Occipital lobe (tissue), 2 donors: ENCODE measurements around the gene STARD13. TPM values are rescaled to one million over a fixed set of nuclear protein-coding genes. Genes with fewer than 3 reads are reported as not detected.

Experiments
- DNase-seq: peaks from one replicate; lab custom pipeline; 2025; lab: John Stamatoyannopoulos, UW
- total RNA-seq: library from RNA; depleted of rRNA; stranded (reverse); fragments of >200 nt; gene quantifications from one replicate; pipeline ENCODE4 v1.2.3, GENCODE V29; 2014

Gene STARD13
- total RNA-seq, 1 donor from 2014 or later = 12.3 TPM

DNA sequence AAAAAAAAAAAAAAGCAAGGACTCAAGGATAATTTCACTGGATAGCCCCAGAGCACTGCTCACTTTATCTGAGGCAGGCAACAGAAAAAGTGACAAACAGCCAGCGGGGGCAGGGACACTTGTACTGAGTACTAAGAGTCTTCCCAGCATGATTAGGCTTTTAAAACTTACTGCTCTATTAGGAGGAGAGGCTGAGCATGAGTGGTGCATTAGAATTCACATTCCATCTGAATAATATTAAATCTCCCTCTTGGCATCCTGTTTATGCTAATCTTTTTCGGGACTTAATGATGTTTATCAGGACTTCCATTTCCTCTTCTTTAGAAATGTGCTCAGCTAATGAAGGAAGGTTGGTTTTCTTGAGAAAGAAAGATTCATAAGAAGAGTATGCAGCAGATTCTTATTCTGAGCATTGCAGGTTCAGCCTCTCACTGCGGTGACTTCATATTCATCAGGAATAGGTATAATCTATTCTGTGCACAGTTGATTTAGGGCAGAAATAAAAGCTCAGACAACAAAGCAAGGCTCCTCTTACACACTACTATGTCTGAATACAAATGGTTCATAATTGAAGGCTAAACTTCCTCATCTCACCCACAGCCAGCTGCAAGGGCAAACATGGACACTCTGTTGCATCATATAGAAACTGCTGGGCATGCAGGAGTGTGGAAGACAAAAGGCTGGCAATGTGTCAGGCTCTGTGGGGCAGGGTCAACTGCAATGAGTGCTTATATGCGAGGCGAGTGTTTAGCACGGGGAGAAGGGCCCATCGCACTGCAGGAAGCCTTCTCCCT lies 162.3 kb downstream of the STARD13 start:
- DNase-seq = no peak

DNA sequence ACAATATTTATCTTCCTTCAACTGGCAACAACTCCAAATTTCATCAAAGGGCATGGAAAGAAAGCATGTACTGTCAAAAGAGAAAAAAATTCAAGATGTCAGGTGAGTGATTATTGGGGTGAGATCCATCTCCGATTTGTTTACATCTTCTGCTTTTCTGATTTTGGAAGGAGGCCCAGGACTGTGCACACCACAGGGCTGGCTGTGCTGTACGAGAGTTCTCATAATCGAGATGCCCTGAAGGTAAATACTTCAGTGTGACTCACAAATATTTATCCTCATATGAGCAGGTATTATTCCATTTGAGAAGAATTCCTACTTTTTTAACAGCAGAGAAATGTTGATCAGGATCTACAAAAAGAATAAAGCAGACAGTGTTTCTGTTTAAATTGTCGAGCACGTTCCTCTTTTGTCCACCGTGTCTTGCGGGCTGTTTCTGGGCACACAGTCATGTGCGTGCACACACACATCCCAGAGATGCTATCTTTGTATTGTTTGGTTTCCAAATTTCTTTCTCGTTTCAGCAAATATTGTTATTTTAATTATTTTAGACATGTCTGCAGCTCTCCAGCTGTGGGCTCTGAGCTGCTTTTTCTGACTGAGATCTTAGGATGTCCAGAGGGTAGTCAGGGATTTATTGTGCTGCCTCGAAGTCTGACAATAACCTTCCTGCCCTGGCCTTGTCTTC lies 165.6 kb downstream of the STARD13 start:
- no peak for DNase-seq

DNA sequence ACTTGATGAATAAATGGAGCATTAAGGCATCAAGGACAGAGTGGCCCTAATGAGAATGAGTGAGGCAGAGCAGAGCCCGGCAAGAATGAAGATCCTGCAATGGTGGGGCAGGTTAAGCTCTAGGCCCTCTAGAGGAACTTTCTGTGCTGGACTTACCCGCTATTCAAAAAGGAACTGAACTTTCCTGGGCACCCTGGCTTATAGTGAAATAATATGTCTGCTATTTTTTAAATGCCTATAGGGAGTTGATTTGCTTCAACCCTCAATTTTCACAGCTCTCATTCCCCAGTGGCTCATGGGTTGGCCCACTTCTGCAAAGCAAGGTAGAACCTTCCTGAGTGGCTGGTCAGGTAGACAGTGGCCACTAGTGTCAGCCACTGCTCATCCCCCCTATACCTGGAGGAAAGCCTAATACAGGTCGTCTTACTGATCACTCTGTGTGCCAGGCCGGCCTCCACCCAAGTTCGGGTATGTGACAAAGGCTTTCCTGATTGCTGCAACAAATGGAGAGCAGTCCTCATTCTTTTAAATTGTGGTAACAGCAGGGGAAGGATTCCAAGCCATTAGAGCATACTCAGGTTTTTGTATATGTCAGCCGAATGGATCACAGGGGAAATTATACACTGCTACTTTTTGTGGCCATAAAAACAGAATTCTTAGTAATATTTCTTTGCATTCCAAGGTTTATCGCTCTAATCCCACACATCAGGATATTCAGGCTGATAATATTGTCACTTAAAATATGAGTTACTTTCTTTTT lies 166.4 kb downstream of the STARD13 start:
- no peak for DNase-seq

DNA sequence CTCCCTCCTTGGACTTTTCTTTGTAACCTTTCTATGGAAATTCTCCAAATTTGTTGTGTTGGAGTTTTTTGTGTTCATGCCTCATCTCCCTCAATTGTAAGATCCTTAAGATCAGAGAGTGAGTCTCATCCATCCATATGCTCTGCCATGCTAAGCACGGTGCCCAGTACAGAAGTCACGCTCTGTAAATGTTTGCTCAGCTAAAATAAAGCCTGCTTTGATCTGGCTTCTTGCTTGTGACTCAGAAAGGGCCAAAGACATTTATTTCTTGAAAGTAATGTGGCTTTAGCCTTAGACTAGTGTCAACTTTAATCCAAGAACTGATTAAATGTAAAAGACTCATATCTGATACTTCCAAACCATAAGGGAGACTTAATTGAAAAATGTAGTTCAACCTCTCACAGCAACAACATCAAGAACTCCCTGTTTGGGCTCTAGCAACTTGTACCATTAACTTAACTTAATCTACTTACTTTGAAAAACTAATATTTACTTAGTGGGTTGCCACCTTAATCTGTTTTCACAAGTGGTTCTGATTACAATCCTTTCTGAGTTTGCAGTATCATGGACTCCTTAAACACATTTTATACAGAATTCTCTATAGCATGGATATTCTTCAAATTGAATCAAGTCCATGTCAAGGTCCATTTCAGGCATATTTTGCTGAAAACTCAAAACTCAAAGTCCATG lies 169.1 kb downstream of the STARD13 start:
- DNase-seq = no peak

DNA sequence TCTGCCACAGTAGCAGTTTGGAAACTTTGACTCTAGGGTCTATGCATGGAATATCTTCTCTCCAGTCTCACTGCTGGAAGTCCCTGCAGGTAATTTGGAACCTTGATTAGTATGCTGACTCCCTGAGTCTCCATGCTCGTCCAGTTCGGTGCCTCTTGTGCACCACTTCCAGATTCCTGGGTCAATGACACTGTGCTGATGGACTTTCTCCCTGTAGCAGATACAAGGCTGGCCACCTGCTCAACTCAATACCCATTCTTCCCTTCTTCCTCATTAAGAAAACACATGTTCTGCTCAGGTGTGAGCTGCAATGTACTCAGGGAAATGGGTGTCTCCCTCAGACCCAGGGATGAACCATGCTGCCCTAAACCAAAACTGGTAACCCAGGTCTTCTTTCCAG lies 170.3 kb downstream of the STARD13 start:
- no peak for DNase-seq

DNA sequence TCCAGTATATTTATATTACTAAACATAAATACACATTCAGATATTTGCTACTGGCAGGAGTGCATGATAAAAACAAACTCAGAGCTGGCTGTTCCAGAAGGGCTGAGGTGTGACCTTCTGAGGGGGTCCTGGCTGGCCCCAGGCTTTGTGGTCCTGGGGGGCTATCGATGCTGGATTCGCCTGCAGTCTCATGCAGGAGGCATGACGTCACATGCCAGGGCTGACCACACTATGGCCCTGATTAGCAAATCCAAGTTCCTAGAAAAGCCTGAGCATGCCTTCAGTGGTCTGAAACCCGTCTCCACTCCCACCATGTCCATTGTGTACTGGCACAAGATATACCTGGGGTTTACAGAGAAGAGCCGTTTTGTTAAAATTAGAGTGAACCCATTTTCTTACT lies 171.4 kb downstream of the STARD13 start:
- no peak for DNase-seq

DNA sequence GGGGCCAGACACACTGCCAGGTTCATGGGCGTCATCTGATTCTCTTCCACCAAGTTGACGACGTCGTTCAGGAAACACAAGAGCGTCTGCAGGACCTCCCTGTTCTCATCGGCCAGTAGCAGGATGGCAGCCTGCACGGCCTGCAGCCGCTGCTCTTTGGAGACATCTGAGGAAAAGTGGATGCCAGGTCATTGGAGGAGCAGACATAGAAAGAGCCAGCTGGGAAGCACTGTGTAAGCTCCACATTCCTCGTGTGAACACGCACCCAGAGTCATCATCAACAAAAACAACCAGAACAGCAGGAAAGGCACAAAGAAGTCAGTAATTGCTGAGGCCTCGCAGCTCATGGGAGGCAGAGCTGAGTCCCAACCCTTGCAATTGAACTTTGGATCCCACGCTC lies 172.8 kb downstream of the STARD13 start:
- no peak for DNase-seq

DNA sequence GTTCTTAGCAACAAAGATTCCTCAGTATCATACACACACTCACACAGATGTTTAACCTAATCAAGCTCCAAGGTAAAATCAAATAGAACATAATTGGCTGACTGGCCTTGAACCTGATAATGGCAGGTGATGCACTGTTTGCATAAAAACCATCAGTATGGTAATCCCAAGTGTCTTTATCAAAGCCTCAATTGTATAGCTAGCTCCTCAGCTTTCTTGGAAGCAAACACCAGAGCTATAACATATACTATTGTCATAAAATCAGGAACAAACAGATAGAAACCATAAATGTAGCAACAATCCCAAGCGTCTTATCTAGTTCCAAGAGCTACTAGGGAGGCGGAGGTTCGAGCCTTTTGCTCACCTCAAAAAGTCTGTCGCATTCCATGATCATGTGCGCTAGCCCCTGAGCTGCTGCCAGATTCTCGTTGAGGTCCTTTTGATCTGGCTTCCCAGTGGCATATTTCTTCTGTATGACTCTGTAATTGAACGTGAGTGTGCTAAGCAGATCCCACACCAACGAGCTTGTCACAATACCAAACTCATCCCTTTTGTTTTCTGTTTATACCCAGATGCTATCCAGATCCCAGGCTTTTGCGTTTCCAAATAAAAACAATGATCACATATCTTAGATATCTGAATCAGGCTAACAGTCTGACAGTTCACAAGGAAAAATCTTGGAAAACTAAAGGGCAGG lies 174.0 kb downstream of the STARD13 start:
- DNase-seq = no peak

DNA sequence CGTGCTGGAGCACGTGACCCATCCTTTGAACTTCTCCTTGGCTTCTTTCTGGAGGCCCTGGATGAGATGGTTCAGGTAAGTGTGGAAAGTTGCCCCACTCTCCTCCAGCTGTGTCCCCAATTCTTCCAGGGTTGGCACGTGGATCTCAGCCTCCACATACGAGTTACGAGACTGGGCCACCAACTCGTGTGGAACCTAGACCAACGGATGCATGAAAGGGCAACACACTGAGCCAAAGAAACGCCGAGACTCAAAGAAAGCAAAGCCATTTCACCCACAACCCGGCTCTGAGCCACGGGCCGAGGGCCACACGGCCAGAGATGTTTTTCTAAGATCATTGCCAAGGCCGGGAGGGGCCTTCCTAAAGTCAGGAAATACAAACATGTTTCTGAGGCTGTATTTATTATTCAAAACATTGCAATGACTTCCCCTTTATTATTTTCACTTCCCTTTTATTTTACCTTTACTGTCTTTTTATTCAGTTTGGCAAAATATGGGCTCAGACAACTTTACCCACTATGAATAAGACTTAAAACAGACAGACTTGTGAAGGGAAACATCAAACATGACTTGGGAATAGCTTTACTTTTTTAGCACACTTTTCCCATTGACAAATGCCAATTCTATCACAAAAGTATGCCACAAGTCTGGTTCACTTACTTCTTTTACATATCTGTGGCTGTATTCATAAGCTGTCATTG lies 174.7 kb downstream of the STARD13 start:
- no peak for DNase-seq

DNA sequence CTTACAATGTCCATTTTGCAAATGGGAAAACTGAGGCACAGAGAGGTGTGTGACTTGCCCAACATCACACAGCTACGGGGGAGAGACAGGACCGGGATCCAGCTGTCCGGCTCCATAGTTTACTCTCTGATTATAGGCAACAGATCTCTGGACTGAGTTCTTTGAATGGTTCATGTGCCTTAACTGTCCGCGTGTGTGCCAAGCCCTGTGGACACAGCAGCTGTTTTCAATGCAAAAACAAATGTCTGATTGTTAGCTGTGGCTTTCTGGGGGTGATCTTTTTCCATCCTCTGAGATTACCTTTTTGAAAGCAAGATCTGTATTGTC lies 175.2 kb downstream of the STARD13 start:
- no peak for DNase-seq

DNA sequence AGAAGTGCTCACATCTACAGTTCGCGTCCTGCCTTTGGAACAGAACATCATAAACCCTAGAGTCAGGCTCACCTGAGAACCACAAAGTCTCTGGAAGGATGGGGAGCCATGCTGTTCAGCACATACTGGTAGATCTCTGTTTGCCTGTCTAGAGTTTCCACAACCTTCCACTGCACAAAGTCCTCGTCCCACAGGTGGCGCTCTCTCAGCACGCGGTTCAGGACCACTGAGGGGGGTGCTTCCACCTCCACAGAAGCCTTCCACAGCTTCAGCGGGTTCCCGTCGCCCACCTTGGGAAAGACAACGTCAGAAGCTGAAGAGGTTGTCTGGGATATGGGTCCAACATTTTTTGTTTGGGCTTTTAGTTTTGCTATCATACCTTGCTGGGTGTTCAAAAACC lies 175.8 kb downstream of the STARD13 start:
- no peak for DNase-seq

DNA sequence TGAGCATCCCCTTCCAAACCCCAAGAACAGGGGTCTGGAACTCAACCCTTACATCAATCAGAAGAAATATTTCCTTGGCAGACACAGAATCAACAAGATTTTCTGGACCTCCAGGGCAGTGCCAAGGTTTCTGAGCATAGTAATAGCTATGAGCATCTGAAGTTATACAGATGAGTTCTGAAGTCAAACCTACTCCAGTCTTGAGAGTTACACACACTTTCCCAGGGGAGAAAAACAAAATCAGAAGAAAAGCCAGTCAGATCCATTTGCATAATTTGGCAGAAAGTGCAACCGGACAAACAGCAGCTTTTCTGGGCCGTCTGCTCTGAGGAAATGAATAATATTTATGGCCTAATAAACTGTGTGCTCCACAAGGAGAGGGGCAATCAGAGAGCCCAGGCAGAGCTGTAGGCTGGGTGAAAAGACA lies 176.3 kb downstream of the STARD13 start:
- no peak for DNase-seq

DNA sequence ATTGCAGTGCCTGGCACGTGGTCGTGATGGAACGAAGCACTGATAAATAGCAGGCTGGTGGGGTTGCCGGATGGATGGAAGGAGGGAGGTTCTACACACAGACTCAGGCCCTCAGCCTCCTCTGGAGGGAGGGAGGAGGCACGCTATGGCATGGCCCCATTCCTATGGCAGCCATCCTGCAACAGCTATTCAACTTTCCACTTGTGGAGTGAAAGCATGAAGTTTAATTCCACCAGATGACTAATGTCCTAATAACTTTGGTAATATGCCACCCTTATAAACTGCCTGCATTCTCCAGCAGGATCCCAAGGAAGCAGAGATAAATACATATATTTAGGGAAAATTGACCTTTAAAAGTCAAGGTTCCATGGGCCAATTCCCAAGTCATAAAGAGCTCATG lies 176.9 kb downstream of the STARD13 start:
- DNase-seq = no peak

DNA sequence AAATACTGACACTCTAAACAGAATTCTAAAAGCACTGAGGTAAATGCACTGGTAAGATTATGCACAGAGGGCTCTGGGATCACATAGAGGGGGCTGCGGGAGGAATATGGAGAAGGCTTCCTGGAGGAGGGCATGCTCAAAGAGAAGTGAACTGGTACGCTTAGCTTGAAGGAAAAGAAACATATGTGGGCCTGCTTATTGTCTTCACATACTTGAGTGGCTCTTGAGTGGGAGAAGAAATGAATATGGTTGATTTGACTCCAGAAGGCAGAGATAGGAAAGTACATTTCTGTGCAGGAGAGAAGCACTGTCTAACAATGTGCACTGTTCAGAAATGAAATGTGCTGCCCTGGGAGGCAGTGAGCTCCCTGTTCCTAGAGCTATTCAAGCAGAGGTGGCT lies 178.2 kb downstream of the STARD13 start:
- no peak for DNase-seq

DNA sequence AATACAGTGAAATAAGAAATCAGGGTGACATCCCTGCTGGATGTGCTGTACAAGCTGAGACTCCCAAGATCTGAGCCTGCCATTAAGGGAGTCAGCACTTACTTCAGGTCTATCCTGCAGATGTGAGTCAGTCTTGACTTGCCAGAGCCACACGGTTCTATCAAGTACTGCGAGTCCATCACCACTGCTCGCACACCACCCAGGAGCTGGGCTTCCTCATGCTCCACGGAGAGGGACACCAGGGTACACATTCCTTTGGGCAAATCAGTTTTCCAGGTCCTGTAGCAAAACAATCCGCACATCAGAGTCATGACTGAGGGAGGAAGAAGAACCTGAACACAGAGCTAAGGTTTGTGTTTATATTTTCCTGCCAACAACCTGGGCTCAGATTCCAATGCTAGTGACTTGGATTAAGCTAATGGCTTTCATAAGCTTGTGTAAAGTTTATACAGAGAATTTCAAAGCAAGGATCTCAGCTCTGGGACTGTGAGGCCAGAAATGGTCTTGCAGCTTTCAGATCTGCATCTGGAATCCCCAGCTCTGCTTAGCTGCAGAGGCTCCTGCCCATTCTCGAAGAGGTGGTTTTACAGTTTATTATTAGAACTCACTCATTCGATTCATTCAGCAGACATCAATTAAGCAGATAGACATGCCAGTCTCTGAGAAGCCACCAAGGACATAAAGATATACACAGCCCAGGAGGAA lies 178.7 kb downstream of the STARD13 start:
- no peak for DNase-seq

DNA sequence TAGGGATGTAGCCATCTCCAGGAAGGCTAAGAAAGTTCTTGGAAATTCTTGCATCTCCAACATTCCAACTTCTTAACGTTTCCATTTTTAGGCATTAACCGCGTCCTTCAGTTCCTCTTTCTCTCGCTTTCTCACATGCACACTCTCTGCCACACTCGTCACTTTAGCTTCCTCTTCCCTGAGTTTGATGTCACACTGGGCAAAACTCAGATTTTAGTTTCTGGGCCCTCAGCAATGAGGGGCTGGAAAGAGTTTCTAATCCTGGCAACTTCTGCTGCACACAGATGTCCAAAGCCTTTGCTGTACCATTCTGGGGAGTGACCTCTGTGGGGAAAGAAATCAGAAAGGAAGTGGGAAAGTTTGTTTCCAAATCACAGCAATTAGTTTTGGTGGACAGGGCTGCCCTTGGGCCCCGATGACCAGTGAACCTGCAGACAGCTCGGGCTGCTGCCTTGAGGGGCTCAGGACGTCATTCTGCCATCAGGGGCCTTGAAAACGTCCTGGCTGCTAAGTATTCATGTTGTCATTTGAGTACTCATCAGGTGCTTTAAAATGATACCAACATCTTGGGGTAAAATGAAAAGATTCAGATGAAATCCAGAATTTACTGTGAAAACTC lies 180.1 kb downstream of the STARD13 start:
- no peak for DNase-seq

DNA sequence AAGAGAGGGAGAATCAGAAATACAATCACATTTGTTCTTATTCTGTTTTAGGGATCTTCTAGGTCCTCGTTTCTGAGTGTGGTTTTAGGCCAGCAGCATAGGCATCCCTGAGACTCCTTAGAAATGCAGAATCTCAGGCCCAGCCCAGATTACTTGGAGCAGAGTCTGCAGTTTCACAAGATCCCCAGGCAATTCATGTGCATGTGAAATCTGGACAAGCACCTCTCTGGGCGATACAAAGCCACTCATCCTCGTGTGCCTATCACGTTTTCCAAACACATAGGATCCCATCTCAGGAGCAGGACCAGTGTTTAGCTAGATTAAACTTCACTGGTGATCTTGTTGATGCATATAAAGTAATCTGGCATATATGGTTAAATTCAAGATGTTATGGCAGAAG lies 182.1 kb downstream of the STARD13 start:
- no peak for DNase-seq

DNA sequence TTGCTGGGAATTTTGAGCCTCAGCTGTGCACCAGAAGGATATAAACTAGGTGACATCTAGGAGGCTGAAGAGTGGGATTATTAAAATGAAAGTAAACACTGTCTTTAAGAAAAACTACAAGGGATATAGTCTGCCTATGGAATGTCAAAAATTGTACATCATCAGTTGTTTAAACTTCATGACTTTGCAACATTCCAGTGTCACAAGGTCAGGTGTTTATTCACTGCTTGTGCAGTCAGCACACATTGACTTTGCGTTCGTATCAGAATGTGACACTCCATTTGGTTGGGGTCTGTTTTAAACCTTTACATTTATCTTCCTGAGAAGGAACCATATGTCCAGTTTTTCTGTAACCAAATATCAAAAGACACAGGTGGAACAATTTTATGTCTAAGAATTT lies 183.7 kb downstream of the STARD13 start:
- DNase-seq = no peak

DNA sequence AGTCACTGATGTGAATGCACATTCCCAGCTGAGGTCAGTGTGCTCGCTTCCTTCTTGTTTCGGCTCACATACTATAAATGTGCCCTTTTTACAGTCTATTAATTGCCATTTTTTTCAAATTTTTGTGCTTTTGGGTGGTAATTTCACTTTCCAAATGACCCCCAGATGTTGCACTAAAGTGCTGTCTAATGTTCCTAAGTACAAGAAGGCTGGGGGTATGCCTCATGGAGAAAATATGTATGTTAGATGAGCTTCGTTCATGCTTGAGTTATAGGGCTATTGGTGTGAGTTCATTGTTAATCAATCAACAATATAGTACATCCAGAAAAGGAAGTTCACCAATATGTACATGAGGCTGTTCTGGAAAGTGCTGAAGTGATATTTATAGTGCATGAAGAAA lies 184.7 kb downstream of the STARD13 start:
- DNase-seq = no peak

DNA sequence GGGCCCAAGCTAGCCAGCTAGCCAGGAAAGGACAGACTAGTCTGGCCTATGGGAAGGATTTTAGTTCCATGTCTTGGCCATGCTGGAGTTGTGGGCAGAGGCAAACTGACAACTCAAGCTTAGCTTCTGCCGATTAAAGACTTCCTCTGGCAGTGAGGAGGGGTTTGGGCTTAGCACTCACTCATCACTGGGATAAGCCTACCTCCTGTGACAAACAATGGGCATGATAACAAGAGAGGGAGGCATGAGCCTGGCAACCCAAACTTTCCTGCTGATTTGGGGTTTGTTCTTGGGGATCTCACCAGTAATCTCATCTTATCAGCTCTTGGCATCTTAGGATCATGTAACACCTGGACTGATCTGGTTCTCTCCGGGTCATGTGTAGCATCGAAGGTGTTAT lies 185.7 kb downstream of the STARD13 start:
- no peak for DNase-seq
